ENCODE results near the gene CIAO2B.

CIAO2B gene

GRCh38 chr16:66898933-66899309 lies 35.3 kb downstream of the CIAO2B start:
- TF ChIP-seq GATA2 (IDR thresholded peaks at IDR 0.05; ENCODE audit: low read depth, low read length) (no peak), GATA3 (IDR thresholded peaks at IDR 0.05; ENCODE audit: low read depth, low read length) (no peak)

DNA sequence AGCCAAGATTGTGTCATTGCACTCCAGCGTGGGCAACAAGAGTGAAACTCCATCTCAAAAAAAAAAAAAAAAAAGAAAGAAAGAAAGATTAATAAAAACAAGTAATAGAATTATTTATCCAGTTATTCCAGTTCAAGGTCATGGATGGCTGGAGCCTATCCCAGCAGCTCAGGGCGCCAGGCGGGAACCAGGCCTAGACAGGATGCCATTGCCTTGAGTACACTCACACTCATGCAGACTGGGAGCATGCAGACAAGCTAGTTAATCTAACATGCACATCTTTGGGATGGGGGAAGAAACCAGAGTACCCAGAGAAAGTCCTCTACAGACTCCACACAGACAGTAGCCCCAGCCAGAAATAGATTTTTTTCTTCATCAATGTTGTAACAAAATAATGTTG lies 36.0 kb downstream of the CIAO2B start:
- TF ChIP-seq GATA2 (IDR thresholded peaks at IDR 0.05; ENCODE audit: low read depth, low read length) (0 out of 2 replicates have a peak, but pooled peaks have one; percentile 12), GATA3 (IDR thresholded peaks at IDR 0.05; ENCODE audit: low read depth, low read length) (no peak)

GRCh38 chr16:66895999-66896398 lies 38.2 kb downstream of the CIAO2B start:
- TF ChIP-seq GATA2 (IDR thresholded peaks at IDR 0.05; ENCODE audit: low read depth, low read length) = no peak

DNA sequence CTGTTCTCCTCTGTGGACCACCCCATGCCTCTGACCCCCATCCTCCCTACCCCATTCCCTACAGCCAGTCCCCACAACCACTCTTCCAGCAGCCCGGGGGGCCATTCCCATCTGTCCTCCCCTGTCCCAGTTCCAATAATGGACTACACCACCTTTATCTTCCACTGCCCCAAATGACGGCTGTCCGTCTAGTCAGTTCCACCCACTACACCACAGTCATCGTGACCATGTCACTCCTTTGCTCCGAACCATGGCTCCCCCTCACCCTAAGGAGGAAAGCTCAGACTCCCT lies 38.6 kb downstream of the CIAO2B start:
- no peak for TF ChIP-seq GATA3 (IDR thresholded peaks at IDR 0.05; ENCODE audit: low read depth, low read length)
- TF ChIP-seq GATA2 (IDR thresholded peaks at IDR 0.05; ENCODE audit: low read depth, low read length) = no peak

DNA sequence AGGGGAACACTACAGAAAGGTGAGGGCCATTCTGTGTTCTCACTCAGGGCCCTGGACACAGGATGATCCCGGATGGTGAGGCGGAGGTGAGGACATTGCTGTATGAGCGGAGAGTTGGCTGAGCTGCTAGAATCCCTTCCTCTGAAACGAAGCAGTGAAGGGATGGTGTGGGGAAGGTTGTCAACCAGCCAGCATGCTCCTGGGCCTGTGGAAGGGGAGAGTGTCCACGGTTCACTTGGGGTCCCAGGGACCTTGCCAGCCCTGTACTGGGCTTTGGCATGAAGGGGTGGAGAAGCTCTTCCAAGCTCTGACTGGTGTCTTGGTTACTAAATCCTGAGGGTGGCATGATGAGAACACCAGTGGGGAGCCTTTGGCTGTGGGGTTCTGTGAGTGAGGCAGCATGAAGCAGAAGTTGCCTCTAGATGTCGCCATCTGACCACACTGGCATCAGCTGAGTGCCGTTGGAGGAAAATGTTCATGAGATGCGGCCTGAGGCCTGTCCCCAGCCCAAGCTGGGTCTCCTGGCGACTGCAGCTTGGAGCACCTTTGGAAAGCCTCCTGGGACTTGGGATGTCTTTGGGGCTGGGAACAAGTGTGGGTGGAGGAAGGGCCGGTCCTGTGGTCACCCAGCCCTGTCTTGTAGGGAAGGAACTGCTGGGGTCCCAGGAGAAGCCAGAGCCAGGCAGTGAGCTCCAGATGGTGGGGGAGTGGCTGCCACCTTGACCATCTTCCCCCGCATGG lies 39.1 kb downstream of the CIAO2B start:
- TF ChIP-seq GATA2 (IDR thresholded peaks at IDR 0.05; ENCODE audit: low read depth, low read length) = no peak
- TF ChIP-seq GATA3 (IDR thresholded peaks at IDR 0.05; ENCODE audit: low read depth, low read length) = no peak

- no peak for TF ChIP-seq GATA3 (IDR thresholded peaks at IDR 0.05; ENCODE audit: low read depth, low read length)
- no peak for TF ChIP-seq GATA2 (IDR thresholded peaks at IDR 0.05; ENCODE audit: low read depth, low read length)
Measured at GRCh38 chr16:66894055-66894454, 40.1 kb downstream of the CIAO2B start.

DNA sequence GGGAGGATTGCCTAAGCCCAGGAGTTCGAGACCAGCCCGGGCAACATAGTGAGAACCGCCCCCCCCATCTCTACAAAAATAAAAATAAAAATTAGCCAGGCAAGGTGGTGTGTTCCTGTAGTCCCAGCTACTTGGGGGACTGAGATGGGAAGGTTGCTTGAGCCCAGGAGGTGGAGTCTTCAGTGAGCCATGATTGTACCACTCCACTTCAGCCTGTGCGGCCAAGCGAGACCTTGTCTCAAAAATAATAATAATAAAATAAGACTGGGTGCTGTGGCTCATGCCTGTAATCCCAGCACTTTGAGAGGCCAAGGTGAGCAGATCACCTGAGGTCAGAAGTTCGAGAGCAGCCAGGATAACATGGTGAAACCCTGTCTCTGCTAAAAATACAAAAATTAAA lies 42.4 kb downstream of the CIAO2B start:
- TF ChIP-seq GATA2 (IDR thresholded peaks at IDR 0.05; ENCODE audit: low read depth, low read length) (no peak), GATA3 (IDR thresholded peaks at IDR 0.05; ENCODE audit: low read depth, low read length) (no peak)

- TF ChIP-seq GATA3 (IDR thresholded peaks at IDR 0.05; ENCODE audit: low read depth, low read length) (no peak), GATA2 (IDR thresholded peaks at IDR 0.05; ENCODE audit: low read depth, low read length) (no peak)
Measured at GRCh38 chr16:66891360-66891759, 42.8 kb downstream of the CIAO2B start.

- no peak for TF ChIP-seq GATA3 (IDR thresholded peaks at IDR 0.05; ENCODE audit: low read depth, low read length)
Measured at GRCh38 chr16:66890799-66891198, 43.4 kb downstream of the CIAO2B start.

DNA sequence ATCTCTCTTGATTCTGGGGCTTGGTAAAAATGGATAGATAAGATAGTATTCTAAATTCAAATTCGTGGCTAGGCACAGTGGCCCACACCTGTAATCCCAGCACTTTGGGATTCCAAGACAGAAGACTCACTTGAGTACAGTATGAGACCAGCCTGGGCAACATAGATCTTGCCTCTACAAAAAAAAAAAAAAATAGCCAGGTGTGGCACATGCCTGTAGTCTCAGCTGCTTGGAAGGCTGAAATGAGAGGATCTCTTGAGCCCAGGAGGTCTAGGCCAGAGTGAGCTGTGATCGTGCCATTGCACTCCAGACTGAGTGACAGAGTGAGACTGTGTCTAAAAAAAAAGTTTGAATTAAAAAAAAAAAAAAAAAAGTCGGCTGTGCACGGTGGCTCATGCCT lies 44.6 kb downstream of the CIAO2B start:
- TF ChIP-seq GATA3 (IDR thresholded peaks at IDR 0.05; ENCODE audit: low read depth, low read length) = no peak
- TF ChIP-seq GATA2 (IDR thresholded peaks at IDR 0.05; ENCODE audit: low read depth, low read length) = no peak

DNA sequence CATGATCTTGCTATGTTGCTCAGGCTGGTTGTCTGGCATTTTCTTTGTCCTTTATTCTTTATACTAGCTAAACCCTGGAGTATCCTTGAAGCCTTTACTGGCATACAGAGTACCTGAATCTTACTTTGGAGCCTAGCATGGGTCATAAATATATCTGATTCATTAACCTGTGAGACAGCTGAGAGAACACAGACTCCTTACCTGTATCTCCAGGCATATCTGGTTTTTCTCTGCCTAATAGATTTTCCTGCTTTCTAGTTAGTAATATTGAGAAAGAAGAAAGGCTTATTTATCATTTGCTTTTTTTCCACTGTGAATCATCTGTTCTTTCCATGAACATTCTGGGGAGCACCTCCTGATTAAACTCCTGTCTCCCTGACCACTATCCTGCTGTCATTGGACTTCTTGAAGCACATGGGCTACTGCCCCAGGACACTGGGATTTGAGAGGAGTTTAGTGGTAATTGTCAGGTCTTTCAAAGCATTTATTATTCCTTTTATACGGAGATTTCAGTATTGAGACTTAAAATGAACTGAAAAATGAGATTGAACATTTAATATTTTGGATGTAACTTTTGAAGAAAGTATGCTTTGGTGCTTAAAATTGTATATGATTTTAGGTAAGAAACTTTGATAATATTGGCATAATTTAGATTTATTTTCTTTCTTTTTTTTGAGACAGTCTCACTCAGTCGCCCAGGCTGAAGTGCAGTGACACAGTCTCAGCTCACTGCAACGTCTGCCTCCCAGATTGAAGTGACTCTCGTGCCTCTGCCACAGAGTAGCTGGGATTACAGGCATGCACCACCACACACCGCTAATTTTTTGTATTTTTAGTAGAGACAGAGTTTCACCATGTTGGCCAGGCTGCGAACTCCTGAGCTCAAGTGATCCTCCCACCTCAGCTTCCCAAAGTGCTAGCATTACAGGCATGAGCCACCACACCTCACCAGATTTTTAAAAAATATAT lies 45.3 kb downstream of the CIAO2B start:
- TF ChIP-seq GATA2 (IDR thresholded peaks at IDR 0.05; ENCODE audit: low read depth, low read length) (no peak), GATA3 (IDR thresholded peaks at IDR 0.05; ENCODE audit: low read depth, low read length) (no peak)

- TF ChIP-seq GATA3 (IDR thresholded peaks at IDR 0.05; ENCODE audit: low read depth, low read length) (no peak), GATA2 (IDR thresholded peaks at IDR 0.05; ENCODE audit: low read depth, low read length) (no peak)
Measured at GRCh38 chr16:66886914-66887313, 47.3 kb downstream of the CIAO2B start.

- TF ChIP-seq GATA3 (IDR thresholded peaks at IDR 0.05; ENCODE audit: low read depth, low read length) (no peak), GATA2 (IDR thresholded peaks at IDR 0.05; ENCODE audit: low read depth, low read length) (no peak)
Measured at GRCh38 chr16:66886321-66886720, 47.9 kb downstream of the CIAO2B start.

DNA sequence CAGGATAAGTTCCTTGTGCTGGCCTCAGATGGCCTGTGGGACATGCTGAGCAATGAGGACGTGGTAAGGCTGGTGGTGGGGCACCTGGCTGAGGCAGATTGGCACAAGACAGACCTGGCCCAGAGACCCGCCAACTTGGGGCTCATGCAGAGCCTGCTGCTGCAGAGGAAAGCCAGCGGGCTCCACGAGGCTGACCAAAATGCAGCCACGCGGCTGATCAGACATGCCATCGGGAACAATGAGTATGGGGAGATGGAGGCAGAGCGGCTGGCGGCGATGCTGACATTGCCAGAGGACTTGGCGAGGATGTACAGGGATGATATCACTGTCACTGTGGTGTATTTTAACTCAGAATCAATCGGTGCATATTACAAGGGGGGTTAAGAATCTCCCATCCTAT lies 48.7 kb downstream of the CIAO2B start:
- TF ChIP-seq GATA3 (IDR thresholded peaks at IDR 0.05; ENCODE audit: low read depth, low read length) (no peak), GATA2 (IDR thresholded peaks at IDR 0.05; ENCODE audit: low read depth, low read length) (no peak)

- TF ChIP-seq GATA2 (IDR thresholded peaks at IDR 0.05; ENCODE audit: low read depth, low read length) = no peak
- no peak for TF ChIP-seq GATA3 (IDR thresholded peaks at IDR 0.05; ENCODE audit: low read depth, low read length)
Measured at GRCh38 chr16:66882702-66883101, 51.5 kb downstream of the CIAO2B start.
